ENCODE results near the gene GNB1L.

- TF ChIP-seq RARB (CRISPR knock-in tag; IDR thresholded peaks at IDR 0.05) = no peak
- no peak for TF ChIP-seq PATZ1 (CRISPR knock-in tag; IDR thresholded peaks at IDR 0.05; ENCODE audit: borderline replicate concordance)
- TF ChIP-seq OSR1 (CRISPR knock-in tag; IDR thresholded peaks at IDR 0.05) = no peak
- no peak for TF ChIP-seq ARNTL (CRISPR knock-in tag; IDR thresholded peaks at IDR 0.05; ENCODE audit: borderline replicate concordance, low read depth)
- TF ChIP-seq, protein P1, sequence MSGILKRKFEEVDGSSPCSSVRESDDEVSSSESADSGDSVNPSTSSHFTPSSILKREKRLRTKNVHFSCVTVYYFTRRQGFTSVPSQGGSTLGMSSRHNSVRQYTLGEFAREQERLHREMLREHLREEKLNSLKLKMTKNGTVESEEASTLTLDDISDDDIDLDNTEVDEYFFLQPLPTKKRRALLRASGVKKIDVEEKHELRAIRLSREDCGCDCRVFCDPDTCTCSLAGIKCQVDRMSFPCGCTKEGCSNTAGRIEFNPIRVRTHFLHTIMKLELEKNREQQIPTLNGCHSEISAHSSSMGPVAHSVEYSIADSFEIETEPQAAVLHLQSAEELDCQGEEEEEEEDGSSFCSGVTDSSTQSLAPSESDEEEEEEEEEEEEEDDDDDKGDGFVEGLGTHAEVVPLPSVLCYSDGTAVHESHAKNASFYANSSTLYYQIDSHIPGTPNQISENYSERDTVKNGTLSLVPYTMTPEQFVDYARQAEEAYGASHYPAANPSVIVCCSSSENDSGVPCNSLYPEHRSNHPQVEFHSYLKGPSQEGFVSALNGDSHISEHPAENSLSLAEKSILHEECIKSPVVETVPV (CRISPR knock-in tag; IDR thresholded peaks at IDR 0.05) = no peak
- TF ChIP-seq CSDC2 (CRISPR knock-in tag; IDR thresholded peaks at IDR 0.05) = no peak
- no peak for TF ChIP-seq TCF4 (CRISPR knock-in tag; IDR thresholded peaks at IDR 0.05; ENCODE audit: borderline replicate concordance)
- TF ChIP-seq TOX (CRISPR knock-in tag; IDR thresholded peaks at IDR 0.05; ENCODE audit: borderline replicate concordance) = no peak
- TF ChIP-seq GLIS3 (CRISPR knock-in tag; IDR thresholded peaks at IDR 0.05) = no peak
- no peak for TF ChIP-seq ZFP3 (CRISPR knock-in tag; IDR thresholded peaks at IDR 0.05)
Measured at GRCh38 chr22:19888131-19888746, 33.6 kb upstream of the GNB1L start.

Data from SK-N-SH treated with all-trans-retinoic acid at 6 μM for 48 hours (cell line).